Measurements from ENCODE around the gene MCF2L. TPM values are rescaled to one million over a fixed set of nuclear protein-coding genes. Genes with fewer than 3 reads are reported as not detected.

MCF2L gene
- total RNA-seq, 1 donor from 2014 or later: 83.0 TPM

DNA sequence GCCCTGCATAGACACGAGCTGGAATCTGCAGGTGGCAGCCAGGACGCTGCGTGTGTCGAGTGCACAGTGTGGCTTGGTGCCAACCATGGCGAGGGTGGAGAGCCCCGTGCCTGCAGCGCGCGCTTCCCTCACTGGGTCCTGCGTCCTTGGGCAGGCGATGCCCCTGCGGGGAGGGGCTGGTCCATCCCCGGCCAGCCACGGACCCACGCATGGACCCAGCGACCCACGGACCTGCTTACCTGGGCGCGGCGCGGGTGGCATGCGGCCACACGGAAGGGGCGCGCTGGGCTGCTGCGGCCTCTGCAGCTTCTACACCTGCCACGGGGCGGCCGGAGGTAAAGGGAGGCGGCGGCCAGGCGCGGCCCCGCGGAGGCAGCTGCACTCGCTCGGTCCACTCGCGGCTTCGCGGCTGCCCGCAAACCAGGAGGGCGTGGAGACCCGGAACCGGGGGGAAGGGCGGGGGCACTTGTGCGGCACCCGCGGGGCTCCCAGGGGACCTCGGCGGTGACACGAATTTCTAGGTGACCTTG is 569 bp upstream of the MCF2L start:
- Mint-ChIP-seq H3K27ac (ENCODE audit: unreplicated experiment) (no peak overlapping the region), H3K36me3 (ENCODE audit: unreplicated experiment) (peaks cover 15% of the 10 kb centered on the region), H3K9me3 (ENCODE audit: unreplicated experiment) (peaks cover 6% of the 10 kb centered on the region), H3K4me3 (ENCODE audit: unreplicated experiment) (peak overlapping the region; percentile 75), H3K27me3 (ENCODE audit: unreplicated experiment) (peaks cover 7% of the 10 kb centered on the region), H3K4me1 (ENCODE audit: low read depth, unreplicated experiment) (peaks cover 12% of the 10 kb centered on the region)
- DNase-seq: peak; percentile 43
- TF ChIP-seq CTCF (IDR thresholded peaks at IDR 0.05; ENCODE audit: partially characterized antibody, unreplicated experiment): peak; percentile 19

DNA sequence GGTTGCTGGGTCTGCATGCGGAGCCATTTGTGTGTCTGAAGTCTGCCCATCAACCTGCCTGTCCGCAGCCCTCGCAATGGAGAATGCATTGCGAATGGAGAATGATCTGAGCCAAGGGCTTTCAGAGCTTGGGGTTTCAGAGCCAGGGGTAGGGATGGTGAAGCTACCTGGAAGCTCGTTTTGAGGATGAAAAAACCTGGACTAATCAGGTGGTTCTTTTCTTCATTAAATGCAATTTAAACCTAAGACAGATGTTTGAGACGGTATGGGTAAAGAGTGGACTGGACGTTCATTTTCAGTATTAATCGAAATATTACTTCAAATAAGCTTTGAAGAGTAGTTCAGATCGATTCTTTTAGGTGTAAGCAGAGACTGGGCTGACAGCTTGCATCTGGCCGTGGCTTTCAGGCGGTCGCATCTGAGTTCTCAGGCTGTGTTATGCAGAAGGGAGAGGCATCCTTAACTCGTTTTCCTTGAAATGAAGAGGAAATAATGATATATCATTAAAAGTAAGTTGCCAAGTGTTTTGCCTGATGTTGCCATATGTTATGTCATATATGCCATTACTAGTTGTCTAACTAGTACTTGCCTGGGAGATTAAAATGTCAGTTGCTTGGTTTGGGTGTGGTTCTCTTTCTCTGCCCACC is 801 bp downstream of the MCF2L start:
- TF ChIP-seq CTCF (IDR thresholded peaks at IDR 0.05; ENCODE audit: partially characterized antibody, unreplicated experiment): no peak
- peaks cover 12% of the 10 kb centered on the region for H3K4me1 Mint-ChIP-seq (ENCODE audit: low read depth, unreplicated experiment)
- H3K36me3 Mint-ChIP-seq (ENCODE audit: unreplicated experiment): peaks cover 15% of the 10 kb centered on the region
- H3K27me3 Mint-ChIP-seq (ENCODE audit: unreplicated experiment): peaks cover 7% of the 10 kb centered on the region
- DNase-seq: no peak
- peaks cover 6% of the 10 kb centered on the region for H3K9me3 Mint-ChIP-seq (ENCODE audit: unreplicated experiment)
- peak overlapping the region; percentile 83 for H3K27ac Mint-ChIP-seq (ENCODE audit: unreplicated experiment)
- H3K4me3 Mint-ChIP-seq (ENCODE audit: unreplicated experiment): peak overlapping the region; percentile 97

DNA sequence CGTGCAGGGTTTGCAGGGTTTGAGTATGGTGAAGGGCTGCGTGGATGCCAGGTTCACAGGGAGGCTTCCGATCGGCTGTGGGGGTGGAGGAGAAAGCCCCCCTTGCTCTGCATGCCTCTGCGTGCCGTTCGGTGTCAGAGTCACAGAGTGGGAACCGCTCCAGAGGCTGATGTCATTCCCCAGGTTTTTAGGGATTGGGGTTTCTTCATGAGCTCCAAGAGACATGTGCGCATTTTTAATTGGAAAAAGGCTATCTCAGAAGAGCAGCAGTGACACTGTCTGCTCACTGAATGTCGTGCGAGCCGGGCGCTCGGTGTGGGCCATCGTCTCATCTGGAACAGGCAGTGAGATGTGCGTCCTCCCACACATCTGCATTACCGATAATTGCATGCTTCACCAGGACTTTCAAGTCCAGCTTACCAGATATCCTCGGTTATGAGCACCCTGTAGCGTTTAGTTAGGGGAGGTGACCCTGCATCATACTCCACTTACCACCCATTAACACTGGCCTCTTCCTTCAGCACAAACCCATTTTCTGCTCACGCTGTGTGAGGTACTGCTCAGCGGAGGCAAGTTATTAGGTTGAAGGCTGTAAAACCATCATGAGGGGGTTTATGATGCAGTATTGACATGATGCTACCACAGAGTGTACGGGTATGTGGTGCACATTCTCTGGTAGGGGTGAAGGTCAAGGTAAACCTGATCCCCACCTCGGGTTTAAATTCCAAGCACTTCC is 1.7 kb downstream of the MCF2L start:
- H3K27ac Mint-ChIP-seq (ENCODE audit: unreplicated experiment): peak overlapping the region; percentile 83
- peak; percentile 6 for DNase-seq
- peak overlapping the region; percentile 97 for H3K4me3 Mint-ChIP-seq (ENCODE audit: unreplicated experiment)
- H3K27me3 Mint-ChIP-seq (ENCODE audit: unreplicated experiment): peaks cover 7% of the 10 kb centered on the region
- no peak for TF ChIP-seq CTCF (IDR thresholded peaks at IDR 0.05; ENCODE audit: partially characterized antibody, unreplicated experiment)
- peaks cover 6% of the 10 kb centered on the region for H3K9me3 Mint-ChIP-seq (ENCODE audit: unreplicated experiment)
- H3K36me3 Mint-ChIP-seq (ENCODE audit: unreplicated experiment): peaks cover 15% of the 10 kb centered on the region
- peaks cover 12% of the 10 kb centered on the region for H3K4me1 Mint-ChIP-seq (ENCODE audit: low read depth, unreplicated experiment)

- no peak for TF ChIP-seq CTCF (IDR thresholded peaks at IDR 0.05; ENCODE audit: partially characterized antibody, unreplicated experiment)
- Mint-ChIP-seq H3K9me3 (ENCODE audit: unreplicated experiment) (peaks cover 6% of the 10 kb centered on the region), H3K4me3 (ENCODE audit: unreplicated experiment) (peak overlapping the region; percentile 30), H3K4me1 (ENCODE audit: low read depth, unreplicated experiment) (peaks cover 12% of the 10 kb centered on the region), H3K27me3 (ENCODE audit: unreplicated experiment) (peaks cover 10% of the 10 kb centered on the region), H3K27ac (ENCODE audit: unreplicated experiment) (no peak overlapping the region), H3K36me3 (ENCODE audit: unreplicated experiment) (peaks cover 15% of the 10 kb centered on the region)
- no peak for DNase-seq
These were observed 2.3 kb downstream of the MCF2L start for GRCh38 chr13:112971288-112971643.

- H3K9me3 Mint-ChIP-seq (ENCODE audit: unreplicated experiment): peaks cover 9% of the 10 kb centered on the region
- H3K4me3 Mint-ChIP-seq (ENCODE audit: unreplicated experiment): peak overlapping the region; percentile 1
- H3K4me1 Mint-ChIP-seq (ENCODE audit: low read depth, unreplicated experiment): peaks cover 12% of the 10 kb centered on the region
- peaks cover 15% of the 10 kb centered on the region for H3K36me3 Mint-ChIP-seq (ENCODE audit: unreplicated experiment)
- peaks cover 10% of the 10 kb centered on the region for H3K27me3 Mint-ChIP-seq (ENCODE audit: unreplicated experiment)
- no peak for DNase-seq
- no peak for TF ChIP-seq CTCF (IDR thresholded peaks at IDR 0.05; ENCODE audit: partially characterized antibody, unreplicated experiment)
- no peak overlapping the region for H3K27ac Mint-ChIP-seq (ENCODE audit: unreplicated experiment)
These were observed 3.2 kb downstream of the MCF2L start for GRCh38 chr13:112972258-112972657.
